Measurements from ENCODE around the gene CHERP.
"Not testable (repeated sequence)": the region's sequence is repeated elsewhere in the genome, so short reads cannot be mapped to it uniquely, and the experiment has no call there.

CHERP gene

DNA sequence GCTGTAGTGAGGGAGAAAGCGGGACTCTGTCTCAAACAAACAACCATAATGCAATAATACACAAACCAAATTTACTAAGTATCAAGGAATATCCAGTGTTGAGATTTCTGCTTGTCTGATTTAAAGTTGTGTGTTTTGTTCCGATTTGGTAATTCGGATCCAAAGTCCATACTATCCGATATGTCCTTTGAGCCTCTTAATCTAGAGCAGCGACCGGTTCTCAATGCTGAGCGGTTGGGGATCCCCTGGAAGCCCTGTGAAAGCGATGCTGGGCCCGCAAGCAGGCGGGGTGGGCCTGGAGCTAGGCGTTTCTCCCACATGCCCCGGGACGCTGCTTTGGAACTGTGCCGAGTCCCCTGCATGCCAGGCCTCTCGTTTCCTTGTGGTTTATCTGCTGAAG, 25.9 kb downstream of the CHERP start:
- Histone ChIP-seq H3K9me3 (ENCODE audit: control insufficient read depth, insufficient read depth, low read length) (no peaks in the 10 kb centered on the region), H3K4me1 (ENCODE audit: control insufficient read depth, insufficient read depth, low read length) (no peaks in the 10 kb centered on the region), H3K4me3 (ENCODE audit: low read depth, low read length) (no peak overlapping the region), H3K27ac (ENCODE audit: low read depth, low read length) (no peak overlapping the region), H3K9ac (ENCODE audit: low read depth, low read length) (no peak overlapping the region), H3K27me3 (ENCODE audit: control insufficient read depth, insufficient read depth, low read length) (no peaks in the 10 kb centered on the region), H3K36me3 (ENCODE audit: control insufficient read depth, insufficient read depth, low read length) (peaks cover 51% of the 10 kb centered on the region)

DNA sequence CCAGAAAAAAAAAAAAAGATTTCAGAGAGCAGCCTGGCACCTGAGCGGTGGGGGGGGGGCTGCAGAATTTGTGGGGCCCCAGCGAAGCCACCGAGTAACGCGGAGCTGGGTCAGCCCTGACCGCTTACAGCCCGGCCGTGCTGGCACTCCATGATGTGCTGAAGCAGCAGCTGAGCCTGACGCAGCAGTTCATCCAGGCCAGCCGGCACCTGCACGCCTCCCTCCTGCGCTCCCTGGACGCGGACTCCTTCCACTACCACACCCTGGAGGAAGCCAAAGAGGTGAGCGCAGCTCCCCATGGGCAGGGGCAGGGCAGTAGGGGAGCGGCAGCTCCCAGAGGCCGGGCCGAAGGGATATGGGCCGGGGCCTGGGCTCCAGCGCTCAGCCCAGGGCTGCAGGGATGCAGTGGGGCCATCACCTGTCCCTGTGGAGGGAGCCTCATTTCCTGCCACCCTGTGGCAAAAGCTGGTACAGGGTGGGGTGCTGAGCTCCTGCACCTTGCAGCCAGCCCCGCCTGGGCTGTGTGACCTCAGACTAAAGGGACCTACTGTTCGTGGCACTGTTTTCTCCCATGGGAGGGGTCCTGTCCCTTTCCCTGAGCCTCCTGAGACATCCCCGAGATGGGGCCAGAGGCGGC, 27.7 kb downstream of the CHERP start:
- Histone ChIP-seq H3K4me3 (ENCODE audit: low read depth, low read length) (no peak overlapping the region), H3K9ac (ENCODE audit: low read depth, low read length) (no peak overlapping the region), H3K27me3 (ENCODE audit: control insufficient read depth, insufficient read depth, low read length) (no peaks in the 10 kb centered on the region), H3K27ac (ENCODE audit: low read depth, low read length) (no peak overlapping the region), H3K36me3 (ENCODE audit: control insufficient read depth, insufficient read depth, low read length) (peaks cover 43% of the 10 kb centered on the region), H3K4me1 (ENCODE audit: control insufficient read depth, insufficient read depth, low read length) (no peaks in the 10 kb centered on the region), H3K9me3 (ENCODE audit: control insufficient read depth, insufficient read depth, low read length) (no peaks in the 10 kb centered on the region)

DNA sequence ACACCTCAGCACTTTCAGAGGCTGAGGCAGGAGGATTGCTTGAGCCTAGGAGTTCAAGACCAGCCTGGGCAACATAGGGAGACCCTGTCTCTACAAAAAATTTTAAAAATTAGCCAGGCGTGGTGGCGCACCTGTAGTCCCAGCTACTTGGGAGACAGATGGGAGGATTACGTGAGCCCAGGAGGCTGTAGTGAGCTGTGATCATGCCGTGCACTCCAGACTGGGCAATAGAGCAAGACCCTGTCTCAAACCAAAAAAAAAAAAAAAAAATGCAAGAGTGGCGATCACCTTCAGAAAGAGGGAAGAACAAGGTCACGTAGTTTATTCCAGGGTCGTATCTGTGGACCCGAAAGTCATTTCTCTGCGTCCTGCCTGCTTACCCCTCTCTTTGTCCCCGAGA, 29.6 kb downstream of the CHERP start:
- H3K4me3 ChIP-seq (ENCODE audit: low read depth, low read length); H3K9me3 ChIP-seq (ENCODE audit: control insufficient read depth, insufficient read depth, low read length); H3K27me3 ChIP-seq (ENCODE audit: control insufficient read depth, insufficient read depth, low read length); H3K27ac ChIP-seq (ENCODE audit: low read depth, low read length); H3K9ac ChIP-seq (ENCODE audit: low read depth, low read length); H3K4me1 ChIP-seq (ENCODE audit: control insufficient read depth, insufficient read depth, low read length): not testable (repeated sequence)
- peaks cover 28% of the 10 kb centered on the region for H3K36me3 ChIP-seq (ENCODE audit: control insufficient read depth, insufficient read depth, low read length)

DNA sequence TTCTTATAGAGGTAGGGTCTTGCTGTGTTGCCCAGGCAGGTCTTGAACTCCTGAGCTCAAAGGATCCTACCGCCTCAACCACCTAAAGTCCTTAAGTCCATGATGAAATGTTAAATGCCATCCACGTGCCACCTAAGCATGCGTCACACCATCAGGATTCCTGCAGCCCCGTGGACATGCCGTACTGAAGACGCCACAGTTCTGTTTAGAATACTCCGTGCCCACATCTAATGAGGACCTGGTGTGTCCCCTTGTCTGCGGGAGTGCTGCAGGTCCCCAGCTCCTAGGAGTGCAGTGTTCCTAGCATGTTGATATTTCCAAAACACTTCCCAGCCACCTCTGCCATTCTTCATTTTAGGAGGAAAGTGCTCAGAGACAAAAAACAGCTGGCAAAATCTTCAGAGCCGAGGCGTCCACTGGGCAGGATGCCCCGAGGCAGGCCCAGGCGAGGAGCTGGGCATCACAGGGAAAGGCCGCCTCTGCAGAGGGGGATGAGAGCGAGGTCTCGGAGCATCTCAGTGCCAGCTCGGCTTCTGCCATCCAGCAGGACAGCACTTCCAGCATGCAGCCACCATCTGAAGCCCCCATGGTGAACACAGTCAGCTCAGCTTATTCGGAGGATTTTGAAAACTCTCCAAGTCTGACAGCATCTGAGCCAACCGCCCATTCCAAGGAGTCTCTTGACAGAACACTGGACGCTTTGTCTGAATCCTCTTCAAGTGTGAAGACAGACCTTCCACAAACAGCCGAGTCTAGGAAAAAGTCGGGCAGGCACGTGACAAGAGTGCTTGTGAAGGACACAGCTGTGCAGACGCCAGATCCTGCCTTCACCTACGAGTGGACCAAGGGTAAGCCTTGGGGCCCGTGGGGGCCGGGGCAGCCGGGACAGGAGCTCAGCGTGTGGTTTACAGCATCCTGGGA, 32.8 kb downstream of the CHERP start:
- H3K27ac ChIP-seq (ENCODE audit: low read depth, low read length) = no peak overlapping the region
- no peak overlapping the region for H3K4me3 ChIP-seq (ENCODE audit: low read depth, low read length)
- no peaks in the 10 kb centered on the region for H3K27me3 ChIP-seq (ENCODE audit: control insufficient read depth, insufficient read depth, low read length)
- H3K9me3 ChIP-seq (ENCODE audit: control insufficient read depth, insufficient read depth, low read length) = no peaks in the 10 kb centered on the region
- H3K4me1 ChIP-seq (ENCODE audit: control insufficient read depth, insufficient read depth, low read length) = no peaks in the 10 kb centered on the region
- H3K9ac ChIP-seq (ENCODE audit: low read depth, low read length) = no peak overlapping the region
- H3K36me3 ChIP-seq (ENCODE audit: control insufficient read depth, insufficient read depth, low read length) = peaks cover 19% of the 10 kb centered on the region; the same call in 1 of the 2 replicates

- H3K27ac ChIP-seq (ENCODE audit: low read depth, low read length) = no peak overlapping the region
- H3K36me3 ChIP-seq (ENCODE audit: control insufficient read depth, insufficient read depth, low read length) = peaks cover 27% of the 10 kb centered on the region; the same call in 1 of the 2 replicates
- H3K9me3 ChIP-seq (ENCODE audit: control insufficient read depth, insufficient read depth, low read length) = no peaks in the 10 kb centered on the region
- H3K4me3 ChIP-seq (ENCODE audit: low read depth, low read length) = no peak overlapping the region
- no peaks in the 10 kb centered on the region for H3K27me3 ChIP-seq (ENCODE audit: control insufficient read depth, insufficient read depth, low read length)
- no peak overlapping the region for H3K9ac ChIP-seq (ENCODE audit: low read depth, low read length)
- no peaks in the 10 kb centered on the region for H3K4me1 ChIP-seq (ENCODE audit: control insufficient read depth, insufficient read depth, low read length)
Measured at GRCh38 chr19:16508546-16508945, 33.7 kb downstream of the CHERP start.

GRCh38 chr19:16506961-16507360, 35.3 kb downstream of the CHERP start:
- no peaks in the 10 kb centered on the region for H3K4me1 ChIP-seq (ENCODE audit: control insufficient read depth, insufficient read depth, low read length)
- peaks cover 38% of the 10 kb centered on the region; the same call in 1 of the 2 replicates for H3K36me3 ChIP-seq (ENCODE audit: control insufficient read depth, insufficient read depth, low read length)
- H3K27me3 ChIP-seq (ENCODE audit: control insufficient read depth, insufficient read depth, low read length) = no peaks in the 10 kb centered on the region
- no peak overlapping the region for H3K4me3 ChIP-seq (ENCODE audit: low read depth, low read length)
- H3K9me3 ChIP-seq (ENCODE audit: control insufficient read depth, insufficient read depth, low read length) = no peaks in the 10 kb centered on the region
- H3K27ac ChIP-seq (ENCODE audit: low read depth, low read length) = no peak overlapping the region
- H3K9ac ChIP-seq (ENCODE audit: low read depth, low read length) = no peak overlapping the region

DNA sequence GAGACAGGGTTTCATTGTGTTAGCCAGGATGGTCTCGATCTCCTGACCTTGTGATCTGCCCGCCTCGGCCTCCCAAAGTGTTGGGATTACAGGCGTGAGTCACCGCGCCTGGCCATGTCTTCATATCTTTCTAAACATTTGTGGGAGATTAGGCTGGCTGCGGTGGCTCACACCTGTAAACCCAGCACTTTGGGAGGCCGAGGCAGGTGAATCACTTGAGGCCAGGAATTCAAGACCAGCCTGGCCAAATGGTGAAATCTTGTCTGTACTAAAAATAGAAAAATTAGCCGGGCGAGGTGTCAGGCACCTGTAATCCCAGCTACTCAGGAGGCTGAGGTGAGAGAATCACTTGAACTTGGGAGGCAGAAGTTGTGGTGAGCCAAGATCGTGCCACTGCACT, 36.1 kb downstream of the CHERP start:
- H3K4me3 ChIP-seq (ENCODE audit: low read depth, low read length); H3K4me1 ChIP-seq (ENCODE audit: control insufficient read depth, insufficient read depth, low read length); H3K27ac ChIP-seq (ENCODE audit: low read depth, low read length); H3K27me3 ChIP-seq (ENCODE audit: control insufficient read depth, insufficient read depth, low read length); H3K9ac ChIP-seq (ENCODE audit: low read depth, low read length); H3K9me3 ChIP-seq (ENCODE audit: control insufficient read depth, insufficient read depth, low read length): not testable (repeated sequence)
- H3K36me3 ChIP-seq (ENCODE audit: control insufficient read depth, insufficient read depth, low read length) = peaks cover 39% of the 10 kb centered on the region; the same call in 1 of the 2 replicates

DNA sequence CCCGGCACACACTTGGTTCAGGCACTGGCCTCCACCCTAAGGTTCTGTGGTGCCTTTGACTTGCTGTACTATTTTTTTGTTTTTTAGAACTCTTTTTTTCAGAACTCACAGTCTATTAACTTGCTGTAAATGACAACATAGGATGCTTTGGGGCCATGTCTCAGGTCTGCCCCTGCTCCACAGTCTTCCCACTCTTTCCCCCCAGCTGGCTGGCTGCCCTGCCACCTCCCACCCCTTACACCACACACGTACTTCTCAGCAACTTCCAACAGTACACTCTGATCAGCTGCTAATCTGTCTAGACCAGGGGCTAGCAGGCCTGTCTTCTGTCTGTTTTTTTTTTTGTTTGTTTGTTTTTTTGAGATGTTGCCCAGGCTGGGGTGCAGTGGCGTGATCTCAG, 38.0 kb downstream of the CHERP start:
- Histone ChIP-seq H3K36me3 (ENCODE audit: control insufficient read depth, insufficient read depth, low read length) (peaks cover 31% of the 10 kb centered on the region; the same call in 1 of the 2 replicates), H3K9me3 (ENCODE audit: control insufficient read depth, insufficient read depth, low read length) (no peaks in the 10 kb centered on the region), H3K4me3 (ENCODE audit: low read depth, low read length) (no peak overlapping the region), H3K4me1 (ENCODE audit: control insufficient read depth, insufficient read depth, low read length) (no peaks in the 10 kb centered on the region), H3K27ac (ENCODE audit: low read depth, low read length) (no peak overlapping the region), H3K9ac (ENCODE audit: low read depth, low read length) (no peak overlapping the region), H3K27me3 (ENCODE audit: control insufficient read depth, insufficient read depth, low read length) (no peaks in the 10 kb centered on the region)

DNA sequence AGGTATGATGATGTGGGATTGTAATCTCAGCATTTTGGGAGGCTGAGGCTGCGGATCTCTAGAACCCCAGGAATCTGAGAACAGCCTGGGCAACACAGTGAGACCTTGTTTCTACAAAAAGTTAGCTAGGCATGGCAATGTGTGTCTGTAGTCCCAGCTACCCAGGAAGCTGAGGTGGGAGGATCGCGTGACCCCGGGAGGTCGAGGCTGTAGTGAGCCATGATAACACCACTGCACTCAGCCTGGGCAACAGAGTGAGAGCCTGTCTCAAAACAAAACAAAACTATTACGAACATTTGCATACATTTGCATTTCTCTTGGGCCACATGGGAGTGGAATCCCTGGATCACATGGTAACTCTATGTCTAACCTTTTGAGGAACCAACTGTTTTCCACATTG, 44.4 kb downstream of the CHERP start:
- H3K4me1 ChIP-seq (ENCODE audit: control insufficient read depth, insufficient read depth, low read length) = no peaks in the 10 kb centered on the region
- H3K36me3 ChIP-seq (ENCODE audit: control insufficient read depth, insufficient read depth, low read length) = peaks cover 10% of the 10 kb centered on the region; the same call in 1 of the 2 replicates
- no peak overlapping the region for H3K27ac ChIP-seq (ENCODE audit: low read depth, low read length)
- no peak overlapping the region for H3K4me3 ChIP-seq (ENCODE audit: low read depth, low read length)
- H3K9me3 ChIP-seq (ENCODE audit: control insufficient read depth, insufficient read depth, low read length) = no peaks in the 10 kb centered on the region
- no peak overlapping the region for H3K9ac ChIP-seq (ENCODE audit: low read depth, low read length)
- H3K27me3 ChIP-seq (ENCODE audit: control insufficient read depth, insufficient read depth, low read length) = no peaks in the 10 kb centered on the region

- peak overlapping the region; percentile 75; the same call in 1 of the 2 replicates for H3K4me3 ChIP-seq (ENCODE audit: low read depth, low read length)
- H3K27ac ChIP-seq (ENCODE audit: low read depth, low read length) = no peak overlapping the region
- no peaks in the 10 kb centered on the region for H3K9me3 ChIP-seq (ENCODE audit: control insufficient read depth, insufficient read depth, low read length)
- peaks cover 6% of the 10 kb centered on the region; the same call in 1 of the 2 replicates for H3K36me3 ChIP-seq (ENCODE audit: control insufficient read depth, insufficient read depth, low read length)
- no peak overlapping the region for H3K9ac ChIP-seq (ENCODE audit: low read depth, low read length)
- H3K4me1 ChIP-seq (ENCODE audit: control insufficient read depth, insufficient read depth, low read length) = no peaks in the 10 kb centered on the region
- no peaks in the 10 kb centered on the region for H3K27me3 ChIP-seq (ENCODE audit: control insufficient read depth, insufficient read depth, low read length)
Measured at GRCh38 chr19:16497042-16497441, 45.2 kb downstream of the CHERP start.

DNA sequence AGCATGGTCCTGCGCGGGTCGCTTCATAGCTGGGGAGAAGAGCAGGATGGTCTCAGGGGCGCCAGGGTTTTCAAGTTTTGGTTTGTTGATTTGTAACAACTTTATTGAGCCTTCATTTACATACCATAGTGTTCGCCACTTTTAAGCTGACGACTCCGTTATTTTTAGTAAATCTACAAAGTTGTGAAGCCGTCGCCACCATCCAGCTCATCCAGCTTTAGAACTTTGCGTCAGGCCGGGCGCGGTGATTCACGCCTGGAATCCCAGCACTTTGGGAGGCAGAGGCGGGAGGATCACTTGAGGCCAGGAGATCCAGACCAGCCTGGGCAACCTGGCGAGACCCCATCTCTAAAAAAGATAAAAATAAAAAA, 45.6 kb downstream of the CHERP start:
- Histone ChIP-seq H3K4me1 (ENCODE audit: control insufficient read depth, insufficient read depth, low read length) (no peaks in the 10 kb centered on the region), H3K9ac (ENCODE audit: low read depth, low read length) (0 out of 2 replicates have a peak overlapping the region, but pooled peaks have one; percentile 18), H3K27ac (ENCODE audit: low read depth, low read length) (no peak overlapping the region), H3K27me3 (ENCODE audit: control insufficient read depth, insufficient read depth, low read length) (no peaks in the 10 kb centered on the region), H3K36me3 (ENCODE audit: control insufficient read depth, insufficient read depth, low read length) (peaks cover 6% of the 10 kb centered on the region; the same call in 1 of the 2 replicates), H3K4me3 (ENCODE audit: low read depth, low read length) (peak overlapping the region; percentile 75), H3K9me3 (ENCODE audit: control insufficient read depth, insufficient read depth, low read length) (no peaks in the 10 kb centered on the region)

All from HUES48 (cell line).